ENCODE results near the gene TMPRSS7. TPM values are rescaled to one million over a fixed set of nuclear protein-coding genes. Genes with fewer than 3 reads are reported as not detected.

Gene TMPRSS7
- total and polyA plus RNA-seq, 7 donors = under 0.01 TPM; not detected in 6

DNA sequence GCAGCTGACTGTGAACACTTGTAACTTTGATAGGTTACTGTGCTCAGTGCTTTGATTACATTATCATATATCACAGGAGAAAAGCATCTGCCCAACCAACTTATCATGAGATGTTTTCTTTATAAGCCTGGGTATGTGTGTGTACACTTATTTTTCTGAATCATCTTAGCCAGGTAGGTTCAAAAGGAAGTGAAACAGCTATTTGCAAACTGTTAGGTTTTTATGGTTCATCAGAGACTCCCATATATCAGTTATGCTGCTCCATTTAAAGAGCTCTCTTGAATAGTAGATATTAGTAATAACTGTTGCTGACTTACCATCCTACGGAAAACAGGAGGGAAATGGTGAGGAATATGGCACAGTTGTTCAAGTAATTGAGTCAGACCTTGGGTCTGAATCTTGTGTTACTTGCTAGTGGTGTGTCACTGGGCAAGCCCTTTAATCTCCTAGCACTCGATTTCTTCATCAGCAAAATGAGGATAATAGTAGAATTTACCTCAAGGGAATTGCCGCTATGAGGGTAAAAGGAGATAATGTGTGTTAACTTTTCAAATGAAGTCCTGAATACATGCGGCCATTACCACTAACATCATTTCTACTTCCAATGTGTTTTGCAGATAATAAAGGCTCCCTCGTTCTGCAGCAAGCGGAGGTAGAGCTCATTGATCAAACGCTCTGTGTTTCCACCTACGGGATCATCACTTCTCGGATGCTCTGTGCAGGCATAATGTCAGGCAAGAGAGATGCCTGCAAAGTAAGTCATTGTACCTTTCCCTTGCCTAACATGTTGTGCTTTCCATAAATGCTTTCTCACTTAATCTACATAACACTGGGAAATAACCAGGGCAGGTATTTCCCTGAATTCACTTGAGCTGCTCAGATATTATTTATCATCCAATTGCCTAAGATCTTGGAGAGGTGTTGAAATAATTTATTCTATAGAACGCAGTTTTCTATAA lies 43.9 kb downstream of the TMPRSS7 start:
- Histone ChIP-seq H3K4me3 (no peak overlapping the region), H3K4me1 (no peaks in the 10 kb centered on the region), H3K36me3 (no peaks in the 10 kb centered on the region), H3K27ac (no peak overlapping the region), H3K9me3 (no peaks in the 10 kb centered on the region), H3K27me3 (no peaks in the 10 kb centered on the region)
- TF ChIP-seq, protein P1, sequence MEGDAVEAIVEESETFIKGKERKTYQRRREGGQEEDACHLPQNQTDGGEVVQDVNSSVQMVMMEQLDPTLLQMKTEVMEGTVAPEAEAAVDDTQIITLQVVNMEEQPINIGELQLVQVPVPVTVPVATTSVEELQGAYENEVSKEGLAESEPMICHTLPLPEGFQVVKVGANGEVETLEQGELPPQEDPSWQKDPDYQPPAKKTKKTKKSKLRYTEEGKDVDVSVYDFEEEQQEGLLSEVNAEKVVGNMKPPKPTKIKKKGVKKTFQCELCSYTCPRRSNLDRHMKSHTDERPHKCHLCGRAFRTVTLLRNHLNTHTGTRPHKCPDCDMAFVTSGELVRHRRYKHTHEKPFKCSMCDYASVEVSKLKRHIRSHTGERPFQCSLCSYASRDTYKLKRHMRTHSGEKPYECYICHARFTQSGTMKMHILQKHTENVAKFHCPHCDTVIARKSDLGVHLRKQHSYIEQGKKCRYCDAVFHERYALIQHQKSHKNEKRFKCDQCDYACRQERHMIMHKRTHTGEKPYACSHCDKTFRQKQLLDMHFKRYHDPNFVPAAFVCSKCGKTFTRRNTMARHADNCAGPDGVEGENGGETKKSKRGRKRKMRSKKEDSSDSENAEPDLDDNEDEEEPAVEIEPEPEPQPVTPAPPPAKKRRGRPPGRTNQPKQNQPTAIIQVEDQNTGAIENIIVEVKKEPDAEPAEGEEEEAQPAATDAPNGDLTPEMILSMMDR (IDR thresholded peaks at IDR 0.05) = no peak
- no peak for TF ChIP-seq POLR2AphosphoS5 (IDR thresholded peaks at IDR 0.05)
- TF ChIP-seq EP300 (IDR thresholded peaks at IDR 0.05) = no peak
- TF ChIP-seq POLR2A (IDR thresholded peaks at IDR 0.05) = no peak
- intact Hi-C loops (cut with DNase I) = no loop called here
- DNase-seq = no peak
- WGBS, 2 donors = 86 to 92% methylated on average over 10 of the region's 10 CpGs

DNA sequence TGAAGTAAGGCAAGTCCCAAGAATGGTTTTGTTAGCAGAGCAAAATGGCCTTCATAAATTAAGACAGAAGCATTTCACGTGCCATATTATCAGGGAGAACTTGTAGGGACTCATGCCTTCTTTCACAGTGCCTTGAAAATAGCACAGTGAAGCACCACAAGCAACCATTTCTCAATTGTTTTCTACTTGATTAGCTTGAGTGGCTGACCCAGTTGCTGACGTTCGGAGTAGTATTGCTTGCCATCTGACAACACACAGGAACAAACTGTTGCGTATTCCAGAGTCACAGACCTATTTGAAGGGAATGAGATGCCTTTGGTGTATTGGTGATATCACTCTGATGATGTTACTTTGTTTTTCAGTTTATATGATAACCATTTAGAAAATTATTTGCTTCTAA lies 48.7 kb downstream of the TMPRSS7 start:
- no peaks in the 10 kb centered on the region for H3K9me3 ChIP-seq
- peaks cover 0 to 19% (median 10%) of the 10 kb centered on the region in 4 donors for H3K4me1 ChIP-seq
- WGBS, 2 donors = 93 to 95% methylated on average over 4 of the region's 4 CpGs
- no peaks in the 10 kb centered on the region for H3K27me3 ChIP-seq
- no peak for TF ChIP-seq EP300 (IDR thresholded peaks at IDR 0.05)
- TF ChIP-seq, protein P1 (IDR thresholded peaks at IDR 0.05) = no peak
- TF ChIP-seq POLR2AphosphoS5 (IDR thresholded peaks at IDR 0.05) = no peak
- TF ChIP-seq POLR2A (IDR thresholded peaks at IDR 0.05) = no peak
- no peaks in the 10 kb centered on the region for H3K36me3 ChIP-seq
- no peak overlapping the region for H3K27ac ChIP-seq
- no peak for DNase-seq
- intact Hi-C loops (cut with DNase I) = no loop called here
- H3K4me3 ChIP-seq = no peak overlapping the region

DNA sequence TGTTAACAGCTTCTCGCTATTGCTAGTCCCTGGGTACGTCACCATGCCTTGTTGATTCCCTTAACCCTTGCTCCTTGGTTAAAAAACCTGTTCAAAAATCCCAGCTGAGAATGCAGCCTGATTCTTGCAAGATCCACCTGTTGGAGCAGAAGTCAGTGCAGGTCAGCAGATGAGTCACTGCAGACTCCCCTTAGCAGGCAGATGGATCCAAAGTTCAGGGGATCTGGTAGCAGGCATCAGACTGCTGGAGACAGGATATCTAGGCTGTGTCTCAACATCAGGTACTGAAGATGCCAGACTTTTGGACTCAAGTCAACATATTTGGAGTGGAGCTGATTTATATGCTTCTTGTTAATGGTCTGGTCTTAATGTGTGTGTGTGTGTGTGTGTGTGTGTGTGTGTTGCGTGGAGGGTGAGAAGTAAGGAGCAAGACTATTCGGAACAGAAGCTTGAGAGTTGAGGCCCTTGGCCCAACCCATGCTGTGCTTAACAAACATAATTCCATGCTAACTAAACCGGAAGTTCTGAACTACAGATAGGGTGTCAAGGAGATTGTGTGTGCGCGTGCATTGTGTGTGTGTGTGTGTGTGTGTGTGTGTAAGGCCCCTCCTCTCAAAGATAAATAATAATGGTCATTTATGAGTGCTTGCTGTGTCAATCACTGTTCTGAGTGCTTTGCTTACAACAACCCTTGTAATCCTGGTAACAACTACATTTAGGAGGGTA lies 50.6 kb downstream of the TMPRSS7 start:
- no peak for TF ChIP-seq POLR2A (IDR thresholded peaks at IDR 0.05)
- TF ChIP-seq EP300 (IDR thresholded peaks at IDR 0.05) = no peak
- TF ChIP-seq, protein P1 (IDR thresholded peaks at IDR 0.05) = no peak
- no peak for TF ChIP-seq POLR2AphosphoS5 (IDR thresholded peaks at IDR 0.05)
- Histone ChIP-seq H3K4me3 (no peak overlapping the region), H3K4me1 (peaks cover 0 to 19% (median 10%) of the 10 kb centered on the region in 4 donors), H3K9me3 (no peaks in the 10 kb centered on the region), H3K27ac (no peak overlapping the region), H3K27me3 (no peaks in the 10 kb centered on the region), H3K36me3 (no peaks in the 10 kb centered on the region)
- intact Hi-C loops (cut with DNase I) = no loop called here
- 37 to 79% methylated on average over 7 of the region's 7 CpGs for WGBS, 2 donors
- no peak for DNase-seq

DNA sequence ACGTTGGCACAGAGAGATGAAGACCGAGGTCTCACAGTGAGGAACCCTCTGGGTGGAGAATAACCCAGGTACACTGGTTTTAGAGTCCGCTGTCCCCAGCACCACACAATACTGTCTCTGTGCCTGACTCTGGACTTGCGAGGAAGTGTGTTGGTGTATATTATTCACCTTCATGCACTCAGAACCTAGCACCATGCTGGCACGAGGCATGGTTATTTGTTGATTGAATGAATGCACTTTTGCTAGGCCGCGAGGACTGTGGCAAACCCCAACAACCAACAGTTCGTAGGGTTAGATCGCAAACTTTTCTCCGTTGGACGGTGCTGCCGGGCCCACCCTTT lies 51.2 kb downstream of the TMPRSS7 start:
- intact Hi-C loops (cut with DNase I) = no loop called here
- TF ChIP-seq EP300 (IDR thresholded peaks at IDR 0.05) (no peak), POLR2A (IDR thresholded peaks at IDR 0.05) (no peak), POLR2AphosphoS5 (IDR thresholded peaks at IDR 0.05) (no peak)
- TF ChIP-seq, protein P1 (IDR thresholded peaks at IDR 0.05) = no peak
- H3K36me3 ChIP-seq = no peaks in the 10 kb centered on the region
- peaks cover 0 to 19% (median 10%) of the 10 kb centered on the region in 4 donors for H3K4me1 ChIP-seq
- H3K27ac ChIP-seq = peak overlapping the region in 1 of 4 donors; percentile 52
- 26 to 37% methylated on average over 12 of the region's 12 CpGs for WGBS, 2 donors
- peak overlapping the region; percentile 43 to 58 (median 52) for H3K4me3 ChIP-seq
- no peaks in the 10 kb centered on the region for H3K27me3 ChIP-seq
- no peaks in the 10 kb centered on the region for H3K9me3 ChIP-seq
- DNase-seq = no peak
